ENCODE results near the gene NVL. TPM values are rescaled to one million over a fixed set of nuclear protein-coding genes. Genes with fewer than 3 reads are reported as not detected.

Gene NVL
- polyA plus RNA-seq, 3 donors = 37.0 to 45.4 (median 39.8) TPM

DNA sequence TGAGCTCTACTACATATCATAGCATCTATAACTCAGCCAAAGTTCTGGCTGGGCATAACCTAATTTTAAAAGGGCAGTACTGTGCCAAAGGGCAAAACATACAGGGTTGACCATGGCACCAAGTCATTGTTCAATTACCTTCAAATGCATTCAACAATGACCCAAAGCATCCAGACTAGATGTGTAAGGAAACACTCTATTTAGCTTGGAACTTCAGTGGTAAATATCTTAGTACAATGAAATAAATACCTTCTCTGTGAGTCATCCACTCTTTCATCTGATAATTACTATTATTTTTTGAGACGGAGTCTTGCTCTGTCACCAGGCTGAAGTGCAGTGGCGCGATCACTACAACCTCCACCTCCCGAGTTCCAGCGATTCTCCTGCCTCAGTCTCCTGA is 70.0 kb downstream of the NVL start:
- DNase-seq (ENCODE audit: extremely low read depth in 1 of 11, low read depth in 9 of 11, low spot score in 4 of 11) = no peak

DNA sequence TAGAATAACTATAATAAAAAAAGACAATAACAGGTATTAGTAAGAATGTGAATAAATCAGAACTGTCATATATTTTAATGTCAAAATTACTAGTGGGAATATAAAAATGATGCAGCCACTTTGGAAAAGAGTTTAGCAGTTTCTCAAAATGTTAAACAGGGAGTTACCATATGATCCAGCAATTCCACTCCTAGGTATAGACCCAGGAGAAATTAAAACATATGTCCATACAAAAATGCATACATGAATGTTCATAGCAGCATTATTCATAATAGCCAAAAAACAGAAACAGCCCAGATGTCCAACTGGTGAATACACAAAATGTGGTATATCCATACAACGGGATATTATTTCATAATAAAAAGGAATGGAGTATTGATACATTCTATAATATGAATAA is 71.6 kb downstream of the NVL start:
- no peak for DNase-seq (ENCODE audit: extremely low read depth in 1 of 11, low read depth in 9 of 11, low spot score in 4 of 11)

DNA sequence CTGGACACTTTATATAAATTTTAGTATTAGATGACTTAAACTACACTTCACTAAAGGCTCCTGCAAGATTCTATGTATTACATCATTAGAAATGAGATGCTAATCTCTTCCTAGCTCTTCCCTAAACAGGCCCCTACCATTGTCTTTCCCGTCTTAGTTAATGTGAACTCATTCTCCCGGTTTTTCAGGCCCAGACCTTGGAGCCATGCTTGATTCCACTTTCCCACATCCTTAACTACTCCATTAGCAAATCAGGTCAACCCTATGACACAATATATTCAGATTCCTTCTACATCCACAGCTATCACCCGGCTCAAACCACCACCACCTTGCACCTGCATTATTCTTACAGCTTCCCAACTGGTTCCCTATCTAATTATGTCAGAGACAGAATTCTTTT is 73.3 kb downstream of the NVL start:
- no peak for DNase-seq (ENCODE audit: extremely low read depth in 1 of 11, low read depth in 9 of 11, low spot score in 4 of 11)

DNA sequence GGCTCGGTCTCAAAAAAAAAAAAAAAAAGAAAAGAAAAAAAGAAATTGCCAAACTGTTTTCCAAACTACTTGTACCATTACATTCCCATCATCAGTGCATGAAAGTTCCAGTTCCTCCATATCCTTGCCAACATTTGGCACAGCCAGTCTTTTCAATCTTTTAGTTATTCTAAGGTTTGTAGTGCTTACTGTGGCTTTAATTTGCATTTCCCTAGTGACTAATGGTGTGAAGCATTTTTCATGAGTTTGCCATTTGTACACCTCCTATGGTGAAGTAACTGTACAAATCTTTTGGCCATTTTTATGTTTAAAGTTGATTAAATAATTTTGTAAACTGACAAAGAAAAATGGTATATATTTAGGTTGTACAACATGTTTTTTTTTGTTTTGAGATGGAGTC is 76.3 kb downstream of the NVL start:
- DNase-seq (ENCODE audit: extremely low read depth in 1 of 11, low read depth in 9 of 11, low spot score in 4 of 11) = no peak

DNA sequence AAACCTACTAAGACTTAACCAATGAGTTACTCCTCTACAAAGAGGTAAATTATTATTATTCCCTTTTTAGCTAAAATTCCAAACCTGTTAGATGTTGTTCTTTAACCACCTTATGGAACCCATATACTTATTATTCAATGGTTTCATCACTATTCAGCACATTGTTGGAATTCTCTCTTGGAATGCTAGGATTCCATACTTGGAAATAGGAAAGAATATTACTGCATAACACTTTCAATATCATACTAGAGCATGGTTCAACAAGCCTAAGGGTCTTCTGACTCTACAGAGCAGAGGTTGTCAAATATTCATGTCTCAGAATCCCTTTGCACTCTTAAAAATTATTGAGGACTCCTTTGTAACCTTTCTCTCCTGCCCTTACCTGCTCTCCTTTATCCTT is 77.5 kb downstream of the NVL start:
- no peak for DNase-seq (ENCODE audit: extremely low read depth in 1 of 11, low read depth in 9 of 11, low spot score in 4 of 11)

DNA sequence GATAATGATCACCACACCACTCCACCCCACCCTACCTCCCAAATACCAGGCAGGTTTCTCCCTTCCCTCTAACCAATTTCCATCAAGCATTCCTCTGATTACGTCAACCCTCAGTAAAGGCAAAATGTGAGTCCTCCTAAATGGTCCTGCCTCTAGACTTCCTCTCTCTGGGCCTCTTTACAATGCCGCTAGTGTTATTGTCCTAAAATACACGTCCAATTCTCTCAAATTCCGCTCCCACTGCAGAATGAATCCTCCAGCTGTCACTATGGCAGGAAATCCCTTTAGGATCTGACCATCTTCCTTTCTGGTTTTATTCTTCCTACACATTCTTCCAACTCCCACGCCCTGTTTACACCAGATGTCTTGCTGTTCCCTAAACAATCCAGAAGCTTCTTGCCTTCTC is 78.2 kb downstream of the NVL start:
- DNase-seq (ENCODE audit: extremely low read depth in 1 of 11, low read depth in 9 of 11, low spot score in 4 of 11) = no peak

DNA sequence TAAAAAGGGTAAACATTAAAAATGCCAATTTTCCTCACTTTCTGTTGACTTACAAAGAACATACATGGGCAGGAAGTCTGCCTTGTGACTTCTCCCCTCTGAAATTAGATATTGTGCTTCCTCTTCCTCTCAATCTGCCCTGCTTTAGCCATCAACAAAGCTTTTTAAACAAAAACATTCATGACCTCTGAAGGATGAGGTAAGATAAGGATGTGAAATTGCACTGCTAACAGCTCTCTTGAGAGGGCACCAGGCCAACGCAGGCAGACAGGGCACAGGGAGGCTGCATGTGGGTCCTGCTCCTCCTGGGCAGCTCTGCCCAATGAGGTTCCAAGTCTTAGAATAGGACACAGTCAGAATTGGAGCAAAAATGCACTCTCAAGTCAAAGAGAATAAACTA is 84.8 kb downstream of the NVL start:
- peak in 5 of 11 donors; percentile 5 to 37 (median 14) for DNase-seq (ENCODE audit: extremely low read depth in 1 of 11, low read depth in 9 of 11, low spot score in 4 of 11)

DNA sequence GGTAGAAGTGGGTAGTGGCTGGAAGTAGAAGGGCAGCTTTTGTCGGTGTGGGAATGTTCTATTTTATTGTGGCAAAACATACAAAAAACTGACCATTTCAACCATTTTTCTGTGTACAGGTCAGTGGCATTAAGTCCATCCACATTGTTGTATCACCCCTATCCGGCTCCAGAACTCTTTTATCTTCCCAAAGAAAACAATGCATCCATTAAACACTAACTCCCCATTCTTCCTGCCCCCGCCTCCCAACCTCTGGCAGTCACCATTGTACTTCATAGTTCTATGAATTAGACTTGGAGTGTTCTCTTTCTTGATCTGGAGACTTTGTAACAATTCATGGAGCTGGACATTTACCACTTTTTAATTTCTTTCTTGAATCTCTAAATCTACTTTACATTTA is 91.2 kb downstream of the NVL start:
- DNase-seq (ENCODE audit: extremely low read depth in 1 of 11, low read depth in 9 of 11, low spot score in 4 of 11) = no peak

DNA sequence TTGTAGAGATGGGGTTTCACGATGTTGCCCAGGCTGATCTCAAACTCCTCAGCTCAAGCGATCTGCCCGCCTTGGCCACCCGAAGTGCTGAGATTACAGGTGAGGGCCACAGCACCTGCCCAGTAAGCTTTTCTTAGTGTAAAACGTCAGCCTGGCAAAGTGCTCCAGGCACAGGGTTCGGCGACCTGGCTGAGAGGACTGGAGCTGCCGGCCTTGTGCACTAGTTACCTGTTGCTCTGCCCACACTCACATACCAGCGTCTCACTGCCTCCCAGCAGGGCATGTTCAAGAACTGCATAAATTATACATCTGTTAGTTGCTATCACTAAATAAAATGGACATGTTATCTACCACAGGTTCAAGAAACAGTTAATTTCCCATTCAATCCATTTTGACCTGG is 91.8 kb downstream of the NVL start:
- DNase-seq (ENCODE audit: extremely low read depth in 1 of 11, low read depth in 9 of 11, low spot score in 4 of 11) = no peak

DNA sequence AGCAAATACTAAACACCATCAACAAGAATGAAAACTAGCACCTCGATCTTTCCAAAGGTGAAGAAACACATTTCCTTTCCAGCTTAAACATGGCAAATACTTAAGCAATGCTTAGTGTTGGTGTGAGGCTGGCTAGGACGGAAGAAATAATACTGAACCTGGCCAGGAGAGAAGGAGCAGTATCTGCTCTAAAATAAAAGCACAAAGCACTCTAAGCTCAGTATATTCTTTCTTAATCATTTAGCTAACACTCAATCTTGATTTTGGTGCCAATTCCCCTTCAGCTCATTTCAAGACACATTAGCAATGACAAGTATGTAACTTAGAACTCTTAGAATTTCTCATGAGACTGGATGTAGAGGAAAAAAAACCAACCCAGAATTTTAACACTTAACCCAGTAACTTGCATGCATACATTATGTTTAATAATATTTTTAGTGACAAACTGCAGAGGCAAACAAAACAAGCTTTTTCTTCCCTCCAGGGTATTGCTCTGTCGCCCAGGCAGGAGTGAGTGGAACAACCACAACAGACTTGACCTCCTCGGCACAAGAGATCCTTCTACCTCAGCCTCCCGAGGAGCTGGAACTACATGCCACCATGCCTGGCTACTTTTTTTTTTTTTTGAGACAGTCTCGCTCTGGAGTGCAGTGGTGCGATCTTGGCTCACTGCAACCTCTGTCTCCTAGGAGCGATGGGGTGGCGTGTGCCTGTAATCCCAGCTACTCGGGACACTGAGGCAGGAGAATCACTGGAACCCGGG is 92.7 kb downstream of the NVL start:
- no peak for DNase-seq (ENCODE audit: extremely low read depth in 1 of 11, low read depth in 9 of 11, low spot score in 4 of 11)

DNA sequence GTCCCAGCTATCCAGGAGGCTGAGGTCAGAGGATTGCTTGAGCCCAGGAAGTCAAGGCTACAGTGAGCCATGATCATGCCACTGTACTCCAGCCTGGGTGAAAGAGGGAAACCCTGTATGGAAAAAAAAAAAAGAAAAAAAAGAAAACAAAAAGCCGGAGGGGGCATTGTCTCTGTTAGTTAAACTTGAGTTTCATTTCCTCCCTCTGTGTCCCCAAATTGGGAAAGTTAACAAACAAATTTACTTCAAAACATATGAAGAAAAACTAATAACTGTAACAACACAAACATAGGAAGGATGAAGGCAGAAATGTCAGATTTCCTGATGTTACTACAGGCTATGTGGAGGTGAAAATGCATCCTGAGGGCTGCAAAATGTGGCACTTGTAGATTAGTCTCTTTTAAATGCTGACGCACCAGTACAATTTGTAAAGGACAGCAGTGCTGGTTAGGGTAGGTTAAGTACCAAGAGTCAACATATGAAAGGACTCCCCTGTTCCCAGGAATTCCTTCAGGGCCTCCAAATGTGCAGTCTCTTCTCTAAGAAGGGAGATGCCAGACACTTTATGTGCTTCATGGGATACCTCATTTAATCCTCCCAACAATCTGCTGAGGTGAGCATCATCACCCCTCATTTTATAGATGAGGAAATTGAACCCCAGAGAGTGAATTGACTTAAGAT is 94.0 kb downstream of the NVL start:
- DNase-seq (ENCODE audit: extremely low read depth in 1 of 11, low read depth in 9 of 11, low spot score in 4 of 11) = no peak

DNA sequence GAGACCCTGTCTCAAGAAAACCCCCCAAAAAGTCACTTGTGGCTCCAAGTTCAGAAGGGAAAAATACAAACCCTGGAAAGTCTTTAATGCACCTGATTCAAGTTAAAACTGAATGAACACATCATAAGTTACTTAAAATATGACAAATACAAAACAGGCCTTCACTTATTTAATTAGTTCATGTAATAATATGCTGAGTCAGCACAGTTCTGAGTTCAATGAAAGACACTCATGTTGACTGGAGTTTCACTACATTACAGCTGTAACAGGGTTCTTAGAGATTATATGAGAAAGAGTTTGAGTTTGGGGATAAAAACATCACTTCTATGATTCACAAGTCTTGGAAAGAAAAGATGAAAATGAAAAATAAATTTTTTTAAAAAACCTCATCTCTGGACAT is 96.0 kb downstream of the NVL start:
- no peak for DNase-seq (ENCODE audit: extremely low read depth in 1 of 11, low read depth in 9 of 11, low spot score in 4 of 11)

DNA sequence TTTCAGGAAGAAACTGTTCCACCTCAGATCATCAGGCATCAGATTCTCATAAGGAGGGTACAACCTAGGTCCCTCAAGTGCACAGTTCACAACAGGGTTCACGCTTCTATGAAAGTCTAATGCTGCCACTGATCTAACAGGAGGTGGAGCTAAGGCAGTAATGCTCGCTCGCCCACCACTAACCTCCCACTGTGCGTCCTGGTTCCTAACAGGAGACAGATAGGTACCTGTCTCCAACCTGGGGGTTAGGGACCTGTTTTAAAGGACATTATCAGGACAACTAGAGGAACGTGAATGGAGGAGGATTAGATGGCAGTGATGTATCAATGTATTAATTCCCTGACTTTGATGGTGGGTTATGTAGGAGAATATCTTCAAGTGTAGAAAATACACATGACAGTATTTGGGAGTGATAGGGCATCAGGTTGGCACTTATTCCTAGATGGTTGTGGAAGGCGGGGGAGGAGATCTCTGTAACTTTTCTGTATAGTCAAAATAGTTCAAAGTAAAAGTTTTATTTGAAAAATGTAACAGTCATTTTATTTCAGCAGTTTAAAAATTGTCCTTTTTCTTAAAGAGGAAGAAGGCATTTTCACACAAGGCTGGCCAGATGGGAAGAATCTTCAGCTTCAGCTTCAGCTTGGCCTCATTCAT is 103.0 kb downstream of the NVL start:
- DNase-seq (ENCODE audit: extremely low read depth in 1 of 11, low read depth in 9 of 11, low spot score in 4 of 11) = no peak

DNA sequence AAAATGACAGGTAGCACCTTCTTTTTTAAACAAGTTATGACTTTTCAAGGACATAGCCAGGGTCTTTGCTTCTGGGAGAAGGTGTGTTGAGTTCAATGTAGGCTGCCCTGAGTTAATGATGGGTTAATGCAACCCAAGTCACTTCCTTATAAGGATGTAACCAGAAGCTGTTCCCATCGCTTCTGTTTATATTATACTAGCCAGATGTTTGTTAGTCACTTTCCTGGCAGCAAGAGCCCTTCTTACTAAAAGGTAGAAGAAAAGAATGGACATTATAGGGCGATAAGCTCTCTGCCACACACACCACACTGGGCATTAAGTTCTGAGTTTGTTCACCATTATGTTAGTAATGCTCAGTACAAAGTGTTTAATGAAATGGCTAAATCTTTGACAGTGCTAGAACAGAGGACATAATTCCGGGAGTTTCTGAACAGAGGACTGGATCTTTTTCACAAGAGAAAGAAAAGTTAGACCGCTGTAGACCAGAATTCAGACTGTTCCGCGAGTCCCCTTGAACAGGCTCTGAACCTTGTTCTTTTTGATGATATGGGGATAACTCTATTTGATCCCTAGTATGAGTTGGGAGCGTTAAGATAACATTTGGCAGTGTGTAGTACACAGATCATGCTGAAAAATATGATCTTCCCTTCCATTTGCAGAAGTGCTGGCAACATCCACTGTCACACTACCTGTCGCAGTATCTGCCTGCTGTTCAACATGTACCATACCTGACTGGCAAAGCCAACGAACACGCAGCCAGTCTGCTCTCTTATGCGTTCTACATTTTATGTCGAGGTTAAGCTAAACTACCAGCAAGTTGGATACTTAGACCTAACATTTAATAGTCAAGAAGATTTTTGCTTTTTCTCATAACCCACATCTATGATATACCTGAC is 105.9 kb downstream of the NVL start:
- no peak for DNase-seq (ENCODE audit: extremely low read depth in 1 of 11, low read depth in 9 of 11, low spot score in 4 of 11)

DNA sequence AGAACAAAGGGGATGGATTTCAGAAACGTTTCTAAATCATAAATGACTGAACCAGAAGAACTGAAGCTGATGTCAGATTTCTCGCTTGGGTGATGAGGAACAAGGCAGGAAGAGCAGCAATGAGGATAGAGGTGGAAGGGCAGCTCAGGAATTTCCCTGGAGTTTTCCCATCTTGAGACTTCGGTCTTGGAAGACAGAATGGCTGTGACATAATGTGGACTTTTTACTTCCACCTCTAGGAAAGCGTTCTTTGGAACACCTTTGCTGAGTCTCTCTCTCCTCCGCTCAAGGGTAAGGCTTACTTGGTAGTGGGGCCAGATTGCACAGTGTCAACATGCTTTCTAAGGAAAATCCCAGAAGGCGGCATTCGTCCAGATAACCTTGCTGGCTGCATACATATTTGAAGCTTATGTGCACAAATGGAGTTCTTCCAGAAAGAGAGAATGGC is 110.3 kb downstream of the NVL start:
- DNase-seq (ENCODE audit: extremely low read depth in 1 of 11, low read depth in 9 of 11, low spot score in 4 of 11) = no peak

DNA sequence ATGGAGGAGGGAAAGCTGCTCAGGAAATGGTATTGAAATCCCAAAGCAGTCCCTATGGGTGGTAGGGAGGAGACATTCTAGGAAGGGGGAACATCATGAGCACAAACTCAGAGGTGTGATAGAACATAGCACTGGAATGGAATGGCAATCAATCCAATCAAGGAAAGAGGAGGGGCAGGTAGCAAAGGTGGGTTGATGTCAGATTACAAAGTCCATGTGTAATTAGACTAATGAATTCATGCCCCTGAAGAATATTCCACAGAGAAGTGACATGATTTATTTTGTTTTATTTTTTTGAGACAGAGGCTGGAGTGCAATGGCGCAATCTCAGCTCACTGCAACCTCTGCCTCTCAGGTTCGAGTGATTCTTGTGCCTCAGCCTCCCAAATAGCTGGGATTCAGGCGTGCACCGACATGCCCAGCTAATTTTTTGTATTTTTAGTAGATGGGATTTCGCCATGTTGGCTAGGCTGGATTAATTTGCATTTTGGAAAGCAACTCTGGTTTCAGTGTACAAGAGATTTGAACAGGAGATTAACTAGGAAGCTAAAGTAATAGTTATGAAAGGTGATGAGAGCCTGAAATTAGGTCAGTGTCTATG is 110.9 kb downstream of the NVL start:
- DNase-seq (ENCODE audit: extremely low read depth in 1 of 11, low read depth in 9 of 11, low spot score in 4 of 11) = no peak

DNA sequence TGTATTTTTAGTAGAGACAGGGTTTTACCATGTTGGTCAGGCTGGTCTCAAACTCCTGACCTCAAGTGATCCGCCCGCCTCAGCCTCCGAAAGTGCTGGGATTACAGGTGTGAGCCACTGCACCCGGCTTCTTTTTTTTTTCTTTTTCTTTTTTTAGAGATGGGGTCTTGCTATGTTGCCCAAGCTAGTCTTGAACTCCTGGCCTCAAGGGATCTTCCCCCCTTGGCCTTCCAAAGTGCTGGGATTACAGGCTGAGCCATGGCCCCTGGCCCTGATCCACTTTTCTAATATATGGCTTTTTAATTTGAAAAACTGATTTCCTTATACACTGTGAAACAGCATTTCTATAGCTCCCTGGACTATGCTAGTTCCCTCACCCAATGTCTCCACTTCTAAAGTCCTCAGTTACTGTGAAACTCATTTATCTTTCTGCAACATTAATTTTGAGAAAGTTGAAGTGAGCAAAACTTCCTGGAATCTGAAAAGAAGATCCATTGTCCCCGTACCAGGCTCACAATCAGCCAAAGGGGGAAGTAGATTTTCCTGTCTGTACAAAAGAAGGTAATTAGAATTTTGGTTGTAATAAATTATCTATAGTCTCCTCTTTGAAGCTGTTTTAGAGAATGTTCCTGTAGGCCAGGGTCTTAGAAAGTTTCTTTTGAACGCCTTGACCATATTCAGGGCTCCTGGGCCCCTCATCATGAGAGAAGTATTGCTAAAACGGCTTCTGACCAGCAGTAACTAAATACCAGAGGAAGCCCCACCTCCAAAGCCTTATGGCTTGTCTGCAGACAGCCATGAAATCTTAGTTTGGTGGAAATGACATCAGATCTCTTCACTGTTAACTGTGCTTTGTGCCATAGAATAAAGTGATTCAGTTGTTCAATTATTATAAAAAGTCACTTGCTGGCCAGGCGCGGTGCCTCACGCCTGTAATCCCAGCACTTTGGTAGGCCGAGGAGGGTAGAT is 112.0 kb downstream of the NVL start:
- DNase-seq (ENCODE audit: extremely low read depth in 1 of 11, low read depth in 9 of 11, low spot score in 4 of 11) = no peak

DNA sequence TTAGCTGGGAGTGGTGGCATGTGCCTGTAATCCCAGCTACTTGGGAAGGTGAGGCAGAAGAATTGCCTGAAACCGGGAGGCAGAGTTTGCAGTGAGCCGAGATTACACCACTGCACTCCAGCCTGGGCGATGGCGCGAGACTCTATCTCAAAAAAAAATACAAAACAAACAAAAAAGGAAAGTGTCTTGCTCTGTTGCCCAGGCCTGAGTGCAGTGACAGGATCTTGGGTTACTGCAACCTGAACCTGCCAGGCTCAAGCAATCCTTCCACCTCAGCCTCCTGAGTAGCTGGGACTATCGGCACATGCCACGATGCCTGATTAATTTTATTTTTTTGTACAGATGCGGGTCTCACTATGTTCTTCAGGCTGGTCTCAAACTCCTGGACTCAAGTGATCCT is 113.6 kb downstream of the NVL start:
- DNase-seq (ENCODE audit: extremely low read depth in 1 of 11, low read depth in 9 of 11, low spot score in 4 of 11) = no peak

Data from renal cortex interstitium (tissue), 11 donors.